A673 (cell line): ENCODE measurements around the gene NAALADL2.

Source experiments
- CTCF ChIP-seq: fragments of 300-800, 200-600 bp; sonication (generic); conservative IDR thresholded peaks from 2 replicates; pipeline ENCODE4 v1.5.1; 2017; ENCODE audit warnings: low read depth, mild to moderate bottlenecking, antibody characterized with exemption, low read length, moderate library complexity, mixed read lengths
- EZH2 ChIP-seq: fragments of 200-600 bp; sonication (generic); IDR thresholded peaks from 2 replicates; pipeline ENCODE4 v1.6.1; 2017; ENCODE audit warnings: borderline replicate concordance, low read depth, mild to moderate bottlenecking, mixed read lengths, antibody characterized with exemption, low read length; ENCODE audit not compliant: poor library complexity, severe bottlenecking

GRCh38 chr3:174951498-174952005, 92.4 kb downstream of the NAALADL2 start:
- TF ChIP-seq CTCF (no peak), EZH2 (no peak)
